Fibroblast of pulmonary artery (primary cell): ENCODE measurements around the gene FAM216B.

Experiments used
- DNase-seq: peaks from one replicate; pipeline ENCODE4 v3.0.0-alpha.2; 2010; ENCODE audit warnings: low read depth
- H3K4me3 ChIP-seq: replicated peaks from 2 replicates; pipeline ENCODE4 v1.5.1; 2011; ENCODE audit warnings: low read depth, mild to moderate bottlenecking, control low read depth, low read length, moderate library complexity
- TF ChIP-seq, protein P1 (sequence below): IDR thresholded peaks from 2 replicates; pipeline ENCODE4 v1.5.1; 2011; ENCODE audit warnings: mild to moderate bottlenecking, control low read depth, low read length, inconsistent platforms; ENCODE audit errors: missing control alignments

The FAM216B gene

DNA sequence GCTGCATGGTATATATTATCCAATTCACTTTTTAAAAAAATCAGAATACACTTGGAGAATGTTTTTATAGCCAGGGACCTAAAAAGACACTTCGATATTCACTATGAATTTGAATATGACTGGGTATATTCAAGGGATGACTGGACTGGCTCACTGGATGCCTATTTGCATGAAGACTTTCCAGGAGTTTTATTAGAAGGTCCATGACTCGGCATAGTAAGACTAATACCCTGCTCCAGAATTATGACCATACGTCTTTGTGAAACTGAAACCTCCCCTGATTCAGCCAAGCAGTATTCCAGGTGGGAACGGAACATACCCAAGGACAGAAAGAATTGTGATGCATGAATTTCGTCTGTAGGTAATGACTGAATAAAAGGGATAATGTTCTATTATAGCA, 3.9 kb upstream of the FAM216B start:
- no peak for DNase-seq
- no peak overlapping the region for H3K4me3 ChIP-seq
- TF ChIP-seq, protein P1, sequence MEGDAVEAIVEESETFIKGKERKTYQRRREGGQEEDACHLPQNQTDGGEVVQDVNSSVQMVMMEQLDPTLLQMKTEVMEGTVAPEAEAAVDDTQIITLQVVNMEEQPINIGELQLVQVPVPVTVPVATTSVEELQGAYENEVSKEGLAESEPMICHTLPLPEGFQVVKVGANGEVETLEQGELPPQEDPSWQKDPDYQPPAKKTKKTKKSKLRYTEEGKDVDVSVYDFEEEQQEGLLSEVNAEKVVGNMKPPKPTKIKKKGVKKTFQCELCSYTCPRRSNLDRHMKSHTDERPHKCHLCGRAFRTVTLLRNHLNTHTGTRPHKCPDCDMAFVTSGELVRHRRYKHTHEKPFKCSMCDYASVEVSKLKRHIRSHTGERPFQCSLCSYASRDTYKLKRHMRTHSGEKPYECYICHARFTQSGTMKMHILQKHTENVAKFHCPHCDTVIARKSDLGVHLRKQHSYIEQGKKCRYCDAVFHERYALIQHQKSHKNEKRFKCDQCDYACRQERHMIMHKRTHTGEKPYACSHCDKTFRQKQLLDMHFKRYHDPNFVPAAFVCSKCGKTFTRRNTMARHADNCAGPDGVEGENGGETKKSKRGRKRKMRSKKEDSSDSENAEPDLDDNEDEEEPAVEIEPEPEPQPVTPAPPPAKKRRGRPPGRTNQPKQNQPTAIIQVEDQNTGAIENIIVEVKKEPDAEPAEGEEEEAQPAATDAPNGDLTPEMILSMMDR, result no peak

DNA sequence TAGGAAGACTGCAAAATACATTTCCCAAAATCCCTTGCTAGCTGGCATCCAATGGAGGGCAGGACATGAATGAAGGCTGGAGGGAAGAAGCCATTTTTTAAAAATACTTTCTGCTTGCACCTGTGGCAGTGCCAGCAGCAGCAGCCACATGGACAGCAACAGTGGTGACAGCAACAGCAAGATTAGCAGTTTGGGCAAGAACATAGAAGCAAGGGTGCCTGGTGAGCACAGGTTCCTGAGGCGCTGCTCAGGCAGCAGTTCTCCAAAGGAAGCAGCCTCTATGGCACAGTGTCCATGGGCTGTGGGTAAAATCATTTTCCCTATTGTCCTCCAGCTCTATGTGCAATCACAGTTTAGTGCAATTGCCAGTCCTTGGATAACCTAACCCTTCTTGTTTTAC, 1.3 kb upstream of the FAM216B start:
- TF ChIP-seq, protein P1, result no peak
- no peak overlapping the region for H3K4me3 ChIP-seq
- DNase-seq, result no peak

DNA sequence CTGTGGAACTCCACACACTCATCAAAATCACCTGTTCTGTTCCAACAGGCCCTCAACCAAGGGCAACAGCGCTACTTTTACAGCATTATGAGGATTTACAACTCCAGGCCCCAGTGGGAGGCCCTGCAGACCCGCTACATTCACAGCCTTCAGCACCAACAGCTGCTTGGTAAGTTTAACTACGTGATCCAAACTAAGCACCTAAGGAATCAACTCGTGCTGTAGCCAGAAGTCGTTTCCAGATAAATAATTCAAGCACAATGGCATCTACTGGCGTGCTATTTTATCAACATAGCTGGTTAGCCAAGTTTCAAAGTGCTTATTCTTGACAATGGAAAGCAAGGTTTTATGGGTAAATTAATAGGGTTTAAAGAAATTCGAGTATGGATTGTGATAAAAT, 5.3 kb downstream of the FAM216B start:
- no peak overlapping the region for H3K4me3 ChIP-seq
- DNase-seq, result no peak
- TF ChIP-seq, protein P1, result no peak

DNA sequence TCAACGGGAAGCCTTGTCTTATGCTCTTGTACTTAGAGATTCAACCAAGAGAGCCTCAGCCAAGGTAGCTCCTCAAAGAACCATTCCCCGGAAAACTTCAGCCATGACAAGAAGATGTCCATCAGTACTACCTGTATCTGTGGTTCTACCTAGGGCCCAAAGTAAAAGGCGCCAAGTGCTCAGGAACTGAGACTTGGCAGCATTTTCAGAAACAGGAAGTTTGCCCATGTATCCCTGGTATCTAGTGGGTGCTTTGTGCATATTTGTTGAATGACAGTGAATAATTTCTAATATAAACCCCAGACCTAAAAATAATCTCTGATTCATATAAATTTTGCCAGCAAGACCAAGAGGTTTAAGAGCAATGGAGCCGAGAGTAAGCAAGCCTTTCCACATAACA, 7.2 kb downstream of the FAM216B start:
- TF ChIP-seq, protein P1, result no peak
- no peak overlapping the region for H3K4me3 ChIP-seq
- DNase-seq, result no peak

- DNase-seq, result no peak
- H3K4me3 ChIP-seq, result no peak overlapping the region
- TF ChIP-seq, protein P1, result no peak
Observed at GRCh38 chr13:42792154-42792553, 10.8 kb downstream of the FAM216B start.

DNA sequence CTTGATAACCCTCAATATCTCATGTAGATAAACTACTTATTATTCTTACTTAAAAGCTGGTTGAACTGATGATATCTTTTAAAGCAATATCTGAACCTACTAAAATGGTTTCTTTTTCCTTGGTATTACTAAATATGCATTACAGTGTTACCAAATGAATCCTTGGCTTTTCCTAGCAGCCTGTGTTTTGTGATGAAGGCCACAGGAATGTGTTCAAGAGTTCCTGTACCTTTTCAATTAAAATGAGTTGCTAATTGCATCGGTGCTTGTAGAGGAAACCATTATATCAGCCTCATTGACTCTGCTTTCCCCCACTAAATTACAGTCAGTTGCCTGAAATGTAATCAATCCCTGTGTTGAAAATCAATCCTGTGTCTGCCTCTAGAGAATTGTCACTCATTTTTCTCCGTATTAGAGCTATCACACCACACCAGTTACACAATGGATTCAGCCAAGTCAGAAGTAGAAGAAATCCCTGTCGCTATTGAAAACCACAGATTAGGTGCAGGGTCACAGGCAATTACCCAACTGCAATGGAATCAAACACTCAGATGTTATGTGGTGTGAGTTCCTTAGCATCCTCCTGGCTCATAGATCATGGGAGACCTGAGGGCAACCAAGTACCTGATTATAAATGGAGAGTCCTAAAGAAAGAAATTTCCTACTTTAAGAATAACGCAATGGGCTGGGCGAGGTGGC, 13.3 kb downstream of the FAM216B start:
- DNase-seq, result no peak
- no peak overlapping the region for H3K4me3 ChIP-seq
- TF ChIP-seq, protein P1, result no peak

GRCh38 chr13:42795666-42796065, 14.3 kb downstream of the FAM216B start:
- TF ChIP-seq, protein P1, result no peak
- no peak for DNase-seq
- H3K4me3 ChIP-seq, result no peak overlapping the region
